Left forelimb (tissue), 1 donor: ENCODE results near the gene SLC26A9.

Experiments
- DNase-seq: peaks from one replicate; pipeline ENCODE4 v3.0.0-alpha.2; 2018; ENCODE audit warnings: low spot score

SLC26A9 gene

GRCh38 chr1:205943245-205943644 is at the start of gene SLC26A9:
TSS of gene SLC26A9 (minus strand) at chr1:205943456. CDS start at chr1:205935820, 7,636 bp downstream.
- DNase-seq = no peak

GRCh38 chr1:205992218-205992882 is 49.1 kb upstream of the SLC26A9 start:
- no peak for DNase-seq

- no peak for DNase-seq
Measured at GRCh38 chr1:205991237-205991636, 48.0 kb upstream of the SLC26A9 start.

- DNase-seq = no peak
Measured at GRCh38 chr1:205990226-205990625, 47.0 kb upstream of the SLC26A9 start.

- DNase-seq = no peak
Measured at GRCh38 chr1:205989786-205990185, 46.5 kb upstream of the SLC26A9 start.

- DNase-seq = no peak
Measured at GRCh38 chr1:205988585-205988995, 45.3 kb upstream of the SLC26A9 start.

GRCh38 chr1:205986861-205987260 is 43.6 kb upstream of the SLC26A9 start:
- DNase-seq = no peak

GRCh38 chr1:205986292-205986691 is 43.0 kb upstream of the SLC26A9 start:
- DNase-seq = no peak

GRCh38 chr1:205985330-205986005 is 42.2 kb upstream of the SLC26A9 start:
- DNase-seq = no peak

- peak; percentile 78 for DNase-seq
Measured at GRCh38 chr1:205983925-205984725, 40.9 kb upstream of the SLC26A9 start.

- DNase-seq = no peak
Measured at GRCh38 chr1:205981257-205981656, 38.0 kb upstream of the SLC26A9 start.

GRCh38 chr1:205980237-205980870 is 37.1 kb upstream of the SLC26A9 start:
- DNase-seq = no peak

GRCh38 chr1:205979301-205979700 is 36.0 kb upstream of the SLC26A9 start:
- DNase-seq = no peak

GRCh38 chr1:205978676-205979075 is 35.4 kb upstream of the SLC26A9 start:
- DNase-seq = no peak

- DNase-seq = peak; percentile 74
Measured at GRCh38 chr1:205977402-205978014, 34.3 kb upstream of the SLC26A9 start.

GRCh38 chr1:205976708-205977401 is 33.6 kb upstream of the SLC26A9 start:
- DNase-seq = no peak

- DNase-seq = no peak
Measured at GRCh38 chr1:205976036-205976435, 32.8 kb upstream of the SLC26A9 start.

GRCh38 chr1:205975387-205975998 is 32.2 kb upstream of the SLC26A9 start:
- DNase-seq = no peak

GRCh38 chr1:205974712-205975111 is 31.5 kb upstream of the SLC26A9 start:
- no peak for DNase-seq

GRCh38 chr1:205973377-205974232 is 30.3 kb upstream of the SLC26A9 start:
- no peak for DNase-seq
